GM12878 (cell line): ENCODE measurements around the gene BUB1B.

Source experiments
- CBX3 ChIP-seq: fragments of 200-600 bp; sonication (generic); IDR thresholded peaks from 2 replicates; pipeline ENCODE4 v1.6.1; 2016; ENCODE audit warnings: low read depth, borderline replicate concordance
- CEBPB ChIP-seq, 2 experiments: fragments of 150-350 bp in 1 of 2; IDR thresholded peaks; 2 replicates each; pipeline ENCODE4 v1.6.1; 2012 to 2014; ENCODE audit warnings: low read depth in 2 of 2, low read length in 2 of 2, borderline replicate concordance in 1 of 2, inconsistent platforms in 1 of 2
- EZH2 ChIP-seq: IDR thresholded peaks from 2 replicates; pipeline ENCODE4 v1.6.1; 2012; ENCODE audit warnings: low read depth, mild to moderate bottlenecking, control low read depth, inconsistent platforms, low read length, borderline replicate concordance; ENCODE audit not compliant: control insufficient read depth
- MTA3 ChIP-seq: IDR thresholded peaks from 2 replicates; pipeline ENCODE4 v1.6.1; 2012; ENCODE audit warnings: low read length, inconsistent platforms, borderline replicate concordance
- RB1 ChIP-seq: fragments of 450-650 bp; formaldehyde crosslinking; IDR thresholded peaks from 2 replicates; pipeline ENCODE4 v1.6.1; 2017; ENCODE audit warnings: mild to moderate bottlenecking, borderline replicate concordance
- RFX5 ChIP-seq: IDR thresholded peaks from 2 replicates; pipeline ENCODE4 v1.6.1; 2011; ENCODE audit warnings: low read depth, low read length, improper control_type of control experiment
- SPI1 ChIP-seq: IDR thresholded peaks from 2 replicates; pipeline ENCODE4 v1.6.1; 2011; ENCODE audit warnings: low read depth, mild to moderate bottlenecking, low read length, moderate library complexity, borderline replicate concordance; ENCODE audit not compliant: insufficient read depth
- TF ChIP-seq, protein P1 (sequence below): IDR thresholded peaks from 2 replicates; pipeline ENCODE4 v1.6.1; 2012; ENCODE audit warnings: low read depth, low read length, improper control_type of control experiment
- TF ChIP-seq, protein P2 (sequence below), 3 experiments: IDR thresholded peaks in 2 of 3; conservative IDR thresholded peaks in 1 of 3; 2 replicates each; pipeline ENCODE4 v1.5.1; 2011; ENCODE audit warnings: low read depth in 3 of 3, low read length in 3 of 3, mild to moderate bottlenecking in 3 of 3, control low read depth in 2 of 3, moderate library complexity in 2 of 3, inconsistent platforms in 1 of 3, mixed read lengths in 1 of 3; ENCODE audit not compliant: control insufficient read depth in 2 of 3, insufficient read depth in 1 of 3; ENCODE audit errors: extremely low read depth in 1 of 3

DNA sequence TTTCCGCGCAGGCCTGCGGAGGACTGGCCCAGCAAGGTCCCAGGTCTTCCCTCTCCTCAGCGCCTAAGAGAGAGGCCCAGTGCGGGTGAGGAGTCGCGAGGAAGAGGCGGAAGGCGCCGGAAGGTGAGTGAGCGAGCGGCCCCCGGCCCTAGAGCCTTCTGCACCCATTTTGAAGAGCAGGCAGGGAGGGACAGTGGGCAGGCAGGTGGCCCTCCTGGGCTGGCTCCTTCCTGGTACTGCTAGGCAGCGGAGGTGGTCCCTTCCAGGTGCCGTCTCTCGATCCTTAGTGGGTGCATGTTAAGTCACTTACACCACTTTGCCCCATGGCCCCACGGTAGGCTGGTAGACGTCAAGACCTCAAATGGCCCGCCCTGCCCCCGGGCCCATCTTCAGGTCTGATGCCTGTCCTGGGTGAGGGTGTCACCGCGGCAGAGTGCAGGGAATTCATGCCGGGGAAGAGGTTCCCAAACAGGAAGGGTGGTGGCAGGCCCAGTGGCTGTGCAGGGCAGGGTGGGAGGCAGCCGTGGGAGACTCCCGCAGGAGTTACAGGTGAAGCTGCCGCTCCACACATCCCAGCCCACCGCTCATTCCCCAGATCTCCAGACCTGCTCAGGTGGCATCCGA lies 92.4 kb downstream of the BUB1B start:
- no peak for TF ChIP-seq MTA3
- TF ChIP-seq RB1, result no peak
- TF ChIP-seq, protein P1, sequence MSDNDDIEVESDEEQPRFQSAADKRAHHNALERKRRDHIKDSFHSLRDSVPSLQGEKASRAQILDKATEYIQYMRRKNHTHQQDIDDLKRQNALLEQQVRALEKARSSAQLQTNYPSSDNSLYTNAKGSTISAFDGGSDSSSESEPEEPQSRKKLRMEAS, result no peak
- no peak for TF ChIP-seq RFX5
- TF ChIP-seq CEBPB (IDR thresholded peaks at IDR 0.05; ENCODE audit: borderline replicate concordance in 1 of 2, low read depth in 2 of 2, low read length in 2 of 2), result no peak
- TF ChIP-seq, protein P2, sequence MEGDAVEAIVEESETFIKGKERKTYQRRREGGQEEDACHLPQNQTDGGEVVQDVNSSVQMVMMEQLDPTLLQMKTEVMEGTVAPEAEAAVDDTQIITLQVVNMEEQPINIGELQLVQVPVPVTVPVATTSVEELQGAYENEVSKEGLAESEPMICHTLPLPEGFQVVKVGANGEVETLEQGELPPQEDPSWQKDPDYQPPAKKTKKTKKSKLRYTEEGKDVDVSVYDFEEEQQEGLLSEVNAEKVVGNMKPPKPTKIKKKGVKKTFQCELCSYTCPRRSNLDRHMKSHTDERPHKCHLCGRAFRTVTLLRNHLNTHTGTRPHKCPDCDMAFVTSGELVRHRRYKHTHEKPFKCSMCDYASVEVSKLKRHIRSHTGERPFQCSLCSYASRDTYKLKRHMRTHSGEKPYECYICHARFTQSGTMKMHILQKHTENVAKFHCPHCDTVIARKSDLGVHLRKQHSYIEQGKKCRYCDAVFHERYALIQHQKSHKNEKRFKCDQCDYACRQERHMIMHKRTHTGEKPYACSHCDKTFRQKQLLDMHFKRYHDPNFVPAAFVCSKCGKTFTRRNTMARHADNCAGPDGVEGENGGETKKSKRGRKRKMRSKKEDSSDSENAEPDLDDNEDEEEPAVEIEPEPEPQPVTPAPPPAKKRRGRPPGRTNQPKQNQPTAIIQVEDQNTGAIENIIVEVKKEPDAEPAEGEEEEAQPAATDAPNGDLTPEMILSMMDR (IDR thresholded peaks at IDR 0.05 in 2 of 3, conservative IDR thresholded peaks at IDR 0.05 in 1 of 3; ENCODE audit: control insufficient read depth in 2 of 3, extremely low read depth in 1 of 3, insufficient read depth in 1 of 3, low read depth in 3 of 3, low read length in 3 of 3), result no peak
- TF ChIP-seq SPI1, result no peak
- TF ChIP-seq CBX3, result no peak
- no peak for TF ChIP-seq EZH2
